Uterine smooth muscle cell (primary cell): ENCODE data around the gene B9D1. TPM values are rescaled to one million over a fixed set of nuclear protein-coding genes. Genes with fewer than 3 reads are reported as not detected.

Source experiments
- total RNA-seq: library from RNA; depleted of rRNA; stranded (reverse); fragments of >200 nt; gene quantifications from 2 replicates; pipeline ENCODE4 v1.2.3, GENCODE V29; 2014

The B9D1 gene
- total RNA-seq = 32.5 and 41.1 TPM in 2 replicates

GRCh38 chr17:19362277-19363113, at the start of gene B9D1:
B9D1 (minus strand) TSS chr17:19362723; CDS start chr17:19362569, 154 bp downstream.

GRCh38 chr17:19410875-19411620, 48.5 kb upstream of the B9D1 start, which contains the start of gene RNF112:
RNF112 (plus strand) TSS chr17:19411232; CDS start chr17:19411409, 177 bp downstream.

GRCh38 chr17:19386974-19387920, 24.7 kb upstream of the B9D1 start, which contains the start of gene MFAP4:
MFAP4 (minus strand) TSS chr17:19387190; CDS start chr17:19387155, 35 bp downstream.

GRCh38 chr17:19378416-19379360, 16.2 kb upstream of the B9D1 start, which contains the start of gene MAPK7:
MAPK7 (plus strand) TSS chr17:19378498; CDS start chr17:19378901, 403 bp downstream.

Other genes with a start within 250 kb of the B9D1 start
- not detected in 2 replicates for gene GRAPL, start 235.1 kb downstream of the B9D1 start, total RNA-seq
- gene EPN2, start 125.4 kb downstream of the B9D1 start, total RNA-seq = 29.2 and 34.2 TPM in 2 replicates
- gene MAPK7, start 15.8 kb upstream of the B9D1 start, total RNA-seq = 17.5 and 21.4 TPM in 2 replicates
- gene MFAP4, start 24.5 kb upstream of the B9D1 start, total RNA-seq = 4.8 and 21.7 TPM in 2 replicates
- 1.5 and 2.1 TPM in 2 replicates for gene RNF112, start 48.5 kb upstream of the B9D1 start, total RNA-seq
- 0.55 and 1.5 TPM in 2 replicates for gene SLC47A1, start 171.1 kb upstream of the B9D1 start, total RNA-seq